HG03571 (cell line): ENCODE measurements around the gene AGFG1.
"Not testable (repeated sequence)": the region's sequence is repeated elsewhere in the genome, so short reads cannot be mapped to it uniquely, and the experiment has no call there.

ENCODE experiments used
- ATAC-seq: cut with Tn5 transposase; IDR thresholded peaks from one replicate; pipeline ENCODE4 v1.9.1; 2021; ENCODE audit not compliant: unreplicated experiment

Gene AGFG1

DNA sequence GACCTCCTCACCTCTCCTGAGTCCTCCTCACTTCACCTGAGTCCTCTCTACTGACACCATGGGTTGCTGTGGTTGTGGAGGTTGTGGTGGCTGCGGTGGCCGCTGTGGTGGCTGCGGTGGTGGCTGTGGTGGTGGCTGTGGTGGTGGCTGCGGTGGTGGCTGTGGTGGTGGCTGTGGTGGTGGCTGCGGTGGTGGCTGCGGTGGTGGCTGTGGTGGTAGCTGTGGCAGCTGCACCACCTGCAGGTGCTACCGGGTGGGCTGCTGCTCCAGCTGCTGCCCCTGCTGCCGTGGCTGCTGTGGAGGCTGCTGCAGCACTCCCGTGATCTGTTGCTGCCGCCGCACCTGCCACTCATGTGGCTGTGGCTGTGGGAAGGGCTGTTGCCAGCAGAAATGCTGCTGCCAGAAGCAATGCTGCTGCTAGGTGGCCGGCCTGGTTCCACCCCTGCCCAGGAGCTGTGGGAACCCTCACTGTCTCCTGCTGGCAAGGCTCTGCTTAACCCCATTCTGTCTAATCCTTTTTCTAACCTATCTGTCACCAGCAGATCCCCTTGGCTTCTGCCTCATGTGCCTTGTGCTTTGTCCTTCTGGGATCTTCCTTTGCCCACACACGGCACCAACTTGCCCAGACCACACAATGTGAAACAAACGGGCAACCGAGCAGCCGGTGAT lies 127.0 kb downstream of the AGFG1 start, which contains the start of gene SCYGR2:
Gene SCYGR2, plus strand, starts transcription at position 59 of the 669 bp plus-strand sequence. Its CDS starts 0 bp downstream, at position 59.
- not testable (repeated sequence) for ATAC-seq

- no peak for ATAC-seq
These were observed 130.4 kb downstream of the AGFG1 start for GRCh38 chr2:227602358-227602757.

GRCh38 chr2:227606476-227606875 lies 134.5 kb downstream of the AGFG1 start:
- ATAC-seq = no peak

DNA sequence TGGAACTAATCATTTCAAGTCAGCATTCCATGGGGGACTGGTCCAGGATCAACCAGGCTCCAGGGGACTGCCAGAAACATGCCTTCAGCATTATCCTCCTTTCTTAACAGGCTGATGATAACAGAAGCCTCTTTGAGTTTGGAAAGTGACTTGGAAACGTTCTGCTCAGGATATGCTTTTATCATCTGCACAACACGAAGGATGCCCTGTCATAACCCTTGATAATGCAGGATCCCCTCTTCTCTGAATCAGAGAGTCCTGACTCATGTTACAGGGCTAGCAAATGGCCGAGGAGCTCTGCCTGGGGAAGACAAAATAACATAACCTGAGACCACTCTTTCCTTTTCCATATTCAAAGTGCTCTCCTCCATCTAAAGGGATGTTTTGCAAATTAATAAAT lies 136.0 kb downstream of the AGFG1 start:
- ATAC-seq = no peak

- ATAC-seq = peak; percentile 56
These were observed 136.8 kb downstream of the AGFG1 start for GRCh38 chr2:227608561-227609338.

GRCh38 chr2:227610123-227610522 lies 138.2 kb downstream of the AGFG1 start:
- no peak for ATAC-seq
